HG03575 (cell line): Measurements from ENCODE around the gene IFT172.
"Not testable (repeated sequence)": the region's sequence is repeated elsewhere in the genome, so short reads cannot be mapped to it uniquely, and the experiment has no call there.

Source experiments
- ATAC-seq: cut with Tn5 transposase; IDR thresholded peaks from one replicate; pipeline ENCODE4 v1.9.1; 2021; ENCODE audit not compliant: unreplicated experiment, insufficient number of reproducible peaks, low FRiP score; ENCODE audit errors: extremely low read depth

Gene IFT172

GRCh38 chr2:27441226-27441926, 48.2 kb downstream of the IFT172 start:
- ATAC-seq = no peak

GRCh38 chr2:27435628-27436027, 53.9 kb downstream of the IFT172 start:
- no peak for ATAC-seq

- ATAC-seq = no peak
Measured at GRCh38 chr2:27431395-27431794, 58.1 kb downstream of the IFT172 start.

- ATAC-seq = no peak
Measured at GRCh38 chr2:27428978-27429541, 60.5 kb downstream of the IFT172 start.

GRCh38 chr2:27428213-27428977, 61.1 kb downstream of the IFT172 start, which contains the start of gene NRBP1:
Gene NRBP1, plus strand, starts transcription at chr2:27428631. Its CDS starts 4,643 bp downstream, at chr2:27433274.
- no peak for ATAC-seq

- no peak for ATAC-seq
Measured at GRCh38 chr2:27427863-27428212, 61.7 kb downstream of the IFT172 start.

GRCh38 chr2:27425039-27425438, 64.5 kb downstream of the IFT172 start:
- ATAC-seq = not testable (repeated sequence)

DNA sequence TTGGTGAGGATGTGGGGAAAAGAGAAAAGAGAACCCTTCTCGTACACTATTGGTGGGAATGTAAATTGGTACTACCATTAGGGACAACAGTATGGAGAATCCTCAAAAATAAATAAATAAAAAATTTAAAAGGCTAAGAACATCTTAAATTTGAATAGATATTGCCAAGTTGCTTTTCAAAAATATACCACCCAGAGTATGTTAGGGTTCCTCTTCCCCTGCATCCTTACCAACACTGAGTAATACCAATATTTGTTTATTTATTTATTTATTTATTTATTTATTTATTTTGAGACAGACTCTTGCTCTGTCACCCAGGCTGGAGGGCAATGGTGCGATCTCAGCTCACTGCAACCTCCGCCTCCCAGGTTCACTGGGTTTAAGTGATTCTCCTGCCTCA, 66.6 kb downstream of the IFT172 start:
- ATAC-seq = no peak

DNA sequence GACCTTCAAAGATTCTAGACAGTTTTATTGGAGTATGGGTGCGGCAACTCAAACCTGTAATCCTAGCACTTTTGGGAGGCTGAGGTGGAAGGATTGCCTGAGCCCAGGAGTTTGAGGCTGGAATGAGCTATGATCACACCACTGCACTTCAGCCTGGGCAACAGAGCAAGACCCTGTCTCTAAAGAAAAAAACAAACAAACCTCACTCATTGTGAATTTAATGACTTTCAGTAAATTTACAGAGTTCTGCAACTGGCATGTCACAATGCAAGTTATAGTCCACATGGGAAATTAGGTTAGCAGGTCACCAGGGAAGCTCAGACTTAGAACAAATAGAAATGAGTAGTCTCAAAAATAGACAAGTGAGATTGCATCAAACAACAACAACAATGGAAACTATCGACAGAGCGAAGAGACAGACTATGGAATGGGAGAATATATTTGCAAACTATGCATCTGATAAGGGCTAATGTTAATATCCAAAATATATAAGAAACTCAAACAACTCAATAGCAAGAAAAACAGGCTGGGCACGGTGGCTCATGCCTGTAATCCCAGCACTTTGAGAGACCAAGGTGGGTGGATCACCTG, 67.8 kb downstream of the IFT172 start:
- no peak for ATAC-seq

DNA sequence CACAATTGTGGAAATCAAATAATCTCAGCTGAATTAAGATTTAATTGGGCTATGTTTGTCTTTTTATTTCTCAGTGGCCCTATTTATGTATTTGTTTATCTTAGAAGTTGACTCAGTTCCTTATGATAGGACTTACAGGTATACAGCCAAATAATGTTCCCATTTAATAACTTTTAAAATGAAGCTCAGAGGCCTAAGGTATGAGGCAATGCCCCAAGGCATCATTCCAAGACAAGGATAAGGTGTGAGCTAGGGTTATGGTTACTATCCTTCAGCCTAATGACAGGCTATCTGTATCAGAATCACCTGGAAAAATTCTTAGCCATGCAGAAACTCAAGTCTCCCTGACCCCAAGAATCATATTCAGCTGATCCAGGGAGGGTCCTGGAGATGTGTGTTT, 68.5 kb downstream of the IFT172 start:
- ATAC-seq = no peak

- no peak for ATAC-seq
Measured at GRCh38 chr2:27416151-27416550, 73.4 kb downstream of the IFT172 start.

GRCh38 chr2:27412419-27413152, 77.0 kb downstream of the IFT172 start:
- ATAC-seq = no peak

DNA sequence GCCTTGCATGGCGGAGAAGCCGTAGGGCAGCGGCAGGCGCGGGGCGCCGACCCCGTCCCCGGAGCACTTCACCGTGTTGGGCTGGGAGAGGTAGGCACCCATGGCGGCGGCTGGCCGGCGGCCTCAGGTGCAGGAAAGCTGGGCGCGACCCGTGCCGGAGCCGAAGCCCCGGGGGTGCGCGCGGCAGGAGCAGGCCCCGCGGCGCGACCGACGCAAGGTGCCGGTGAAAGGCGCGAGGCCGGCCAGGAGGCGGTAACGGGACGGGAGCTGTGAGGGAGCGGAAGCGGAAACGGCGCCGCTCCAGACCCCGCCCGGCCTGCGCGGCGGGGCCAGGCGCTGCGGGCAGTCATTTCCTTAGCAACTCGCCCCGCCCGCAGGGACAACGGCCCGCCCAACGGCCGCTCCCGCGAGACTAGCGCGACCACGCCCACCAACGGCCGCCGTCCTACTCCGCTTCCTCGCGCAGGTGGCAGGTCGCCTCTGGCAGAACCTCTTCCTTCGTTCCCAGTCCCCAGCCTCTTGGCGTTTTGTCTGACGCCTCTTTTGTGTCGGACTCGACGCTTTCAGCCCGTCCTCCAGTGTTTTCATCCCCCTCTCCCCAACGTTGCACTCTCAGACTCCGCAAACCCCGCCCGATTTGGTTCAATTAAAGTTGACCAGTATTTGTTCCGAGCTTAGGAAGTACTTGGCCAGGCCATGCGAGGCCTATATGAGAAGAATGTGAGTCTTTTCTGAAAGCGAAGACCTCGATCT, 80.0 kb downstream of the IFT172 start, which contains the start of gene PPM1G:
PPM1G (minus strand) TSS at position 271 of the 753 bp plus-strand sequence; CDS start at position 102, 169 bp downstream.
- ATAC-seq = no peak

- ATAC-seq = no peak
Measured at GRCh38 chr2:27408601-27409320, 80.8 kb downstream of the IFT172 start.

- ATAC-seq = no peak
Measured at GRCh38 chr2:27407798-27408491, 81.6 kb downstream of the IFT172 start.

DNA sequence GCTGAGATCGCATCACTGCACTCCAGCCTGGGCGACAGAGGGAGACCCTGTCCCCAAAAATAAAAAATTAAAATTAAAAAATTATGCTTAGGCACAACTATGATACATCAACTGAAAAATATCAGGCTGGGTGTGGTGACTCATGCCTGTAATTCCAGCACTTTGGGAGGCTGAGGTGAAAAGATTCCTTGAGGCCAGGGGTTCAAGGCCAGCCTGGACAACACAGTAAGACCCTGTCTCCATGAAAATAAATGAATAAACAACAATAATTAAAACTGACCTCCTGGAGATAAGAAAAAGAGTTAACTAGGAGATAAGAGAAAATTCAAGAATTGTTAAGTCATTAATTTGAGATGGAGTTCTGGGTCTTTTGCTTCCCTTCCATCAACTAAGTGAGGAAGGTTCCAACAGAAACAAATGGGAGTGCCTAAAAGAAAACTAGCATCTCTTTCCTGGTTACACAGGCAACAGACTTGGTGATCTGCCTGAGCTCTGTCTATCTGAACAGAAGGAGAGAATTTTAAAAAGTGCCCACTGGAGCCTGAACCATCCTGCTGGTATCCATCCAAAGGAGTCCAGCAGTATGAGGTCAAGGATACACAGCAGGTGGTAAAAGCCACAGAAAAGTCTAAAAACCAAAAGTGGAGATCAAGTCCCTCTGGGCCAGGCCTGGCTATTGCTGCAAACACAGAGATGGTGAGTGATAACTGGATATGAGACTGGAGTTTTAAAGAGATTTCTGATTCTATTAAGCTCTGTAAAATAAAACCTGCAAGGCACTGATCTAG, 89.0 kb downstream of the IFT172 start:
- no peak for ATAC-seq

GRCh38 chr2:27398962-27399361, 90.6 kb downstream of the IFT172 start:
- no peak for ATAC-seq
